H1 (cell line): ENCODE data around the gene CADM2.

Experiments
- EZH2 ChIP-seq: fragments of 200-600 bp; sonication (generic); IDR thresholded peaks from 2 replicates; pipeline ENCODE4 v1.7.1; 2012; ENCODE audit warnings: low read depth, mild to moderate bottlenecking, moderate library complexity, low read length, inconsistent platforms; ENCODE audit not compliant: severe bottlenecking
- POLR2A ChIP-seq, 2 experiments: IDR thresholded peaks; 1 replicate in 1 of 2; 2 replicates in 1 of 2; pipeline ENCODE4 v1.6.1; 2011; ENCODE audit warnings: low read depth in 2 of 2, low read length in 2 of 2, mild to moderate bottlenecking in 2 of 2; ENCODE audit errors: control extremely low read depth in 1 of 2
- POLR2AphosphoS5 ChIP-seq: IDR thresholded peaks from 2 replicates; pipeline ENCODE4 v1.6.1; 2011; ENCODE audit warnings: low read depth, low read length
- SUZ12 ChIP-seq: fragments of 200-600 bp; sonication (generic); IDR thresholded peaks from 2 replicates; pipeline ENCODE4 v1.6.1; 2012; ENCODE audit warnings: mild to moderate bottlenecking, inconsistent platforms, low read length, moderate library complexity, mixed read lengths
- TBP ChIP-seq: IDR thresholded peaks from 2 replicates; pipeline ENCODE4 v1.6.1; 2011; ENCODE audit warnings: low read depth, low read length, improper control_type of control experiment
- TF ChIP-seq, protein P1 (sequence below): IDR thresholded peaks from 2 replicates; pipeline ENCODE4 v1.6.1; 2012; ENCODE audit warnings: inconsistent platforms
- TF ChIP-seq, protein P2 (sequence below), 3 experiments: IDR thresholded peaks; 1 replicate in 2 of 3; 2 replicates in 1 of 3; pipeline versions ENCODE4 v1.5.1 to v1.6.1; 2011; ENCODE audit warnings: low read length in 3 of 3, mild to moderate bottlenecking in 3 of 3, inconsistent platforms in 2 of 3, low read depth in 1 of 3, moderate library complexity in 1 of 3; ENCODE audit not compliant: insufficient read depth in 1 of 3; ENCODE audit errors: control extremely low read depth in 1 of 3
- TF ChIP-seq, protein P3 (sequence below): IDR thresholded peaks from 2 replicates; pipeline ENCODE4 v1.6.1; 2012; ENCODE audit warnings: low read length, inconsistent platforms

DNA sequence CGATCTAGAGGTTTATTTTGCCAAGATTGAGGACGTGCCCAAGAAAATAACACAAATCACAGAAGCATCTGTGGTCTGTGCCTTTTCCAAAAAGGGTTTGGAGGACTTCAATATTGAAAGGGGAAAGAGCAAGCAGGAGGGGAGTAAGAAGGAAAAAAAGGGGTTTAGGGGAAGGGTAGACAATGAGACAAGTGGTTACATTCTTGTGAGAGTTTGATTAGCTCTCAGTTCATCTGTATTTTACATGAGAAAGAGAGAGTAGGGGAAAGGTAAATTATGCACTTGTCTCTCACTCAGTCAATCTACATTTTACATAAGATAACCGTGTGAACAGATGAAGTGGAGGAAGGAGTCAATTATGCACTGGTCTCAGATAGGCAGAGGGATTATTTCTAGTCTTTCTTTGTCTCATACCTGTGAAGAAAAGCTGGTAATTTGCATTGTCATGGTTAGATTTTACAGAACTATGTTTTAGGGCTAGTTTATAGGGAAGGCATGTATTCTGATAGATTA is 931.3 kb downstream of the CADM2 start:
- no peak for TF ChIP-seq EZH2
- TF ChIP-seq, protein P1, sequence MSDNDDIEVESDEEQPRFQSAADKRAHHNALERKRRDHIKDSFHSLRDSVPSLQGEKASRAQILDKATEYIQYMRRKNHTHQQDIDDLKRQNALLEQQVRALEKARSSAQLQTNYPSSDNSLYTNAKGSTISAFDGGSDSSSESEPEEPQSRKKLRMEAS = no peak
- no peak for TF ChIP-seq TBP
- no peak for TF ChIP-seq SUZ12
- TF ChIP-seq, protein P2, sequence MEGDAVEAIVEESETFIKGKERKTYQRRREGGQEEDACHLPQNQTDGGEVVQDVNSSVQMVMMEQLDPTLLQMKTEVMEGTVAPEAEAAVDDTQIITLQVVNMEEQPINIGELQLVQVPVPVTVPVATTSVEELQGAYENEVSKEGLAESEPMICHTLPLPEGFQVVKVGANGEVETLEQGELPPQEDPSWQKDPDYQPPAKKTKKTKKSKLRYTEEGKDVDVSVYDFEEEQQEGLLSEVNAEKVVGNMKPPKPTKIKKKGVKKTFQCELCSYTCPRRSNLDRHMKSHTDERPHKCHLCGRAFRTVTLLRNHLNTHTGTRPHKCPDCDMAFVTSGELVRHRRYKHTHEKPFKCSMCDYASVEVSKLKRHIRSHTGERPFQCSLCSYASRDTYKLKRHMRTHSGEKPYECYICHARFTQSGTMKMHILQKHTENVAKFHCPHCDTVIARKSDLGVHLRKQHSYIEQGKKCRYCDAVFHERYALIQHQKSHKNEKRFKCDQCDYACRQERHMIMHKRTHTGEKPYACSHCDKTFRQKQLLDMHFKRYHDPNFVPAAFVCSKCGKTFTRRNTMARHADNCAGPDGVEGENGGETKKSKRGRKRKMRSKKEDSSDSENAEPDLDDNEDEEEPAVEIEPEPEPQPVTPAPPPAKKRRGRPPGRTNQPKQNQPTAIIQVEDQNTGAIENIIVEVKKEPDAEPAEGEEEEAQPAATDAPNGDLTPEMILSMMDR (IDR thresholded peaks at IDR 0.05; ENCODE audit: control extremely low read depth in 1 of 3, insufficient read depth in 1 of 3, low read depth in 1 of 3, low read length in 3 of 3) = no peak
- no peak for TF ChIP-seq POLR2A (IDR thresholded peaks at IDR 0.05; ENCODE audit: control extremely low read depth in 1 of 2, low read depth in 2 of 2, low read length in 2 of 2)
- TF ChIP-seq, protein P3, sequence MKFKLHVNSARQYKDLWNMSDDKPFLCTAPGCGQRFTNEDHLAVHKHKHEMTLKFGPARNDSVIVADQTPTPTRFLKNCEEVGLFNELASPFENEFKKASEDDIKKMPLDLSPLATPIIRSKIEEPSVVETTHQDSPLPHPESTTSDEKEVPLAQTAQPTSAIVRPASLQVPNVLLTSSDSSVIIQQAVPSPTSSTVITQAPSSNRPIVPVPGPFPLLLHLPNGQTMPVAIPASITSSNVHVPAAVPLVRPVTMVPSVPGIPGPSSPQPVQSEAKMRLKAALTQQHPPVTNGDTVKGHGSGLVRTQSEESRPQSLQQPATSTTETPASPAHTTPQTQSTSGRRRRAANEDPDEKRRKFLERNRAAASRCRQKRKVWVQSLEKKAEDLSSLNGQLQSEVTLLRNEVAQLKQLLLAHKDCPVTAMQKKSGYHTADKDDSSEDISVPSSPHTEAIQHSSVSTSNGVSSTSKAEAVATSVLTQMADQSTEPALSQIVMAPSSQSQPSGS = no peak
- no peak for TF ChIP-seq POLR2AphosphoS5
